H9 (cell line): ENCODE data around the gene OSM. TPM values are rescaled to one million over a fixed set of nuclear protein-coding genes. Genes with fewer than 3 reads are reported as not detected.

Source experiments
- DNase-seq: peaks from one replicate; pipeline ENCODE4 v3.0.0-alpha.2; 2017
- H2AFZ ChIP-seq: one replicate; pipeline ENCODE4 v1.6.1; 2013; ENCODE audit warnings: mild to moderate bottlenecking, low read length, control low read depth, moderate library complexity
- H2AK5ac ChIP-seq: 2 replicates; pipeline ENCODE4 v1.6.1; 2013; ENCODE audit warnings: low read length, control low read depth, mixed read lengths; ENCODE audit not compliant: insufficient read length
- H2BK120ac ChIP-seq: one replicate; pipeline ENCODE4 v1.6.1; 2013; ENCODE audit warnings: low read depth, mild to moderate bottlenecking, low read length, control low read depth, inconsistent platforms; ENCODE audit not compliant: poor library complexity, severe bottlenecking
- H2BK12ac ChIP-seq: 2 replicates; pipeline ENCODE4 v1.6.1; 2013; ENCODE audit warnings: low read length, control low read depth, mixed read lengths, low read depth; ENCODE audit not compliant: insufficient read length
- H2BK15ac ChIP-seq: 2 replicates; pipeline ENCODE4 v1.6.1; 2013; ENCODE audit warnings: low read depth, low read length, control low read depth
- H2BK20ac ChIP-seq: one replicate; pipeline ENCODE4 v1.6.1; 2013; ENCODE audit warnings: low read depth, mild to moderate bottlenecking, low read length, control low read depth, inconsistent platforms; ENCODE audit not compliant: poor library complexity, severe bottlenecking
- H2BK5ac ChIP-seq: 2 replicates; pipeline ENCODE4 v1.6.1; 2013; ENCODE audit warnings: low read length, control low read depth, mixed read lengths; ENCODE audit not compliant: insufficient read length
- H3K14ac ChIP-seq: 2 replicates; pipeline ENCODE4 v1.6.1; 2013; ENCODE audit warnings: low read length, control low read depth; ENCODE audit not compliant: insufficient read depth
- H3K18ac ChIP-seq: 2 replicates; pipeline ENCODE4 v1.6.1; 2013; ENCODE audit warnings: low read depth, mild to moderate bottlenecking, mixed read lengths, low read length, control low read depth; ENCODE audit not compliant: insufficient read length
- H3K23ac ChIP-seq: 2 replicates; pipeline ENCODE4 v1.6.1; 2013; ENCODE audit warnings: low read length, control low read depth, mixed read lengths, low read depth; ENCODE audit not compliant: insufficient read length
- H3K23me2 ChIP-seq: 2 replicates; pipeline ENCODE4 v1.6.1; 2013; ENCODE audit warnings: low read depth, mild to moderate bottlenecking, mixed read lengths, low read length, control low read depth; ENCODE audit not compliant: insufficient read length, poor library complexity, severe bottlenecking
- H3K27ac ChIP-seq: 2 replicates; pipeline ENCODE4 v1.5.1; 2013; ENCODE audit warnings: low read length, control low read depth, mixed read lengths, low read depth; ENCODE audit not compliant: insufficient read length
- H3K27me3 ChIP-seq: 2 replicates; pipeline ENCODE4 v1.6.1; 2013; ENCODE audit warnings: low read length, control low read depth, inconsistent platforms; ENCODE audit not compliant: insufficient read depth
- H3K4ac ChIP-seq: 2 replicates; pipeline ENCODE4 v1.6.1; 2013; ENCODE audit warnings: low read depth, mild to moderate bottlenecking, control low read depth, inconsistent platforms, low read length, moderate library complexity
- H3K4me1 ChIP-seq: 2 replicates; pipeline ENCODE4 v1.6.1; 2013; ENCODE audit warnings: low read length, control low read depth, inconsistent platforms; ENCODE audit not compliant: insufficient read depth
- H3K4me2 ChIP-seq: 2 replicates; pipeline ENCODE4 v1.6.1; 2013; ENCODE audit warnings: low read length, control low read depth, mixed read lengths; ENCODE audit not compliant: insufficient read length, insufficient read depth
- H3K56ac ChIP-seq: 2 replicates; pipeline ENCODE4 v1.6.1; 2013; ENCODE audit warnings: low read depth, mild to moderate bottlenecking, mixed read lengths, low read length, control low read depth; ENCODE audit not compliant: insufficient read length
- H3K79me1 ChIP-seq: 2 replicates; pipeline ENCODE4 v1.6.1; 2013; ENCODE audit warnings: low read depth, mild to moderate bottlenecking, moderate library complexity, low read length, control low read depth, inconsistent platforms; ENCODE audit not compliant: insufficient read depth, poor library complexity, severe bottlenecking
- H3K79me2 ChIP-seq: 2 replicates; pipeline ENCODE4 v1.6.1; 2013; ENCODE audit warnings: low read length, control low read depth, inconsistent platforms; ENCODE audit not compliant: insufficient read depth
- H3K9ac ChIP-seq: 2 replicates; pipeline ENCODE4 v1.6.1; 2013; ENCODE audit warnings: low read length, control low read depth, mixed read lengths; ENCODE audit not compliant: insufficient read length; ENCODE audit errors: extremely low read depth
- H3K9me3 ChIP-seq: one replicate; pipeline ENCODE4 v1.6.1; 2013; ENCODE audit warnings: low read depth, low read length, inconsistent platforms; ENCODE audit not compliant: control insufficient read depth
- H3T11ph ChIP-seq: one replicate; pipeline ENCODE4 v1.6.1; 2013; ENCODE audit warnings: mild to moderate bottlenecking, low read length, control low read depth, inconsistent platforms
- H4K20me1 ChIP-seq: one replicate; pipeline ENCODE4 v1.6.1; 2013; ENCODE audit not compliant: control insufficient read depth, insufficient read length, insufficient read depth
- H4K5ac ChIP-seq: 2 replicates; pipeline ENCODE4 v1.6.1; 2013; ENCODE audit warnings: low read depth, mild to moderate bottlenecking, mixed read lengths, low read length, control low read depth; ENCODE audit not compliant: insufficient read length
- H4K8ac ChIP-seq: replicated peaks from 2 replicates; pipeline ENCODE4 v1.6.1; 2013; ENCODE audit warnings: low read length, control low read depth, mixed read lengths, low read depth; ENCODE audit not compliant: insufficient read length
- H4K91ac ChIP-seq: 2 replicates; pipeline ENCODE4 v1.6.1; 2013; ENCODE audit warnings: low read depth, mild to moderate bottlenecking, moderate library complexity, mixed read lengths, low read length, control low read depth; ENCODE audit not compliant: insufficient read length
- H3K27ac Mint-ChIP-seq, 3 experiments: 2 replicates in 2 of 3; 3 replicates in 1 of 3; pipeline ENCODE4 v1.8.0; 2020 to 2021; ENCODE audit warnings: mixed read lengths in 3 of 3, mild to moderate bottlenecking in 1 of 3, moderate library complexity in 1 of 3
- H3K27me3 Mint-ChIP-seq: 2 replicates; pipeline ENCODE4 v1.8.0; 2021; ENCODE audit warnings: low read depth, mild to moderate bottlenecking, moderate library complexity, mixed read lengths
- H3K36me3 Mint-ChIP-seq, 3 experiments: 2 replicates in 2 of 3; 3 replicates in 1 of 3; pipeline ENCODE4 v1.8.0; 2020 to 2021; ENCODE audit warnings: low read depth in 3 of 3, mixed read lengths in 3 of 3; ENCODE audit not compliant: insufficient read depth in 1 of 3
- H3K4me1 Mint-ChIP-seq, 2 experiments: 2 replicates each; pipeline ENCODE4 v1.8.0; 2020; ENCODE audit warnings: mixed read lengths in 2 of 2
- H3K4me3 Mint-ChIP-seq, 2 experiments: 2 replicates in 1 of 2; 3 replicates in 1 of 2; pipeline ENCODE4 v1.8.0; 2020 to 2021; ENCODE audit warnings: mild to moderate bottlenecking in 2 of 2, mixed read lengths in 2 of 2, moderate library complexity in 1 of 2
- H3K9me3 Mint-ChIP-seq, 2 experiments: 2 replicates in 1 of 2; 3 replicates in 1 of 2; pipeline ENCODE4 v1.8.0; 2020; ENCODE audit warnings: mild to moderate bottlenecking in 2 of 2, mixed read lengths in 2 of 2, moderate library complexity in 1 of 2
- CTCF ChIP-seq: fragments of 200-600 bp; sonication (generic); conservative IDR thresholded peaks from 3 replicates; pipeline ENCODE4 v1.8.0; 2021; ENCODE audit warnings: antibody characterized with exemption, mild to moderate bottlenecking
- WGBS: extraction: QIAGEN DNeasy Blood & Tissue Kit; methylation state at CpG from one replicate; pipeline ENCODE4 v1.1.7; 2013; ENCODE audit warnings: missing lambda C conversion rate, low lambda C conversion rate, mixed read lengths; ENCODE audit not compliant: insufficient read length; ENCODE audit errors: extremely low coverage; 5-methylcytosine and 5-hydroxymethylcytosine counted together
- total RNA-seq: library from RNA; stranded (reverse); gene quantifications from 2 replicates; pipeline ENCODE4 v1.2.1, GENCODE V29; 2021

Gene OSM
- total RNA-seq, 1 experiment from 2014 or later: not detected

- no peak for DNase-seq
- Histone ChIP-seq H2BK20ac (no peak overlapping the region), H2BK15ac (no peak overlapping the region), H3K4me2 (no peak overlapping the region), H2BK12ac (no peak overlapping the region), H3T11ph (no peak overlapping the region), H2AFZ (no peak overlapping the region), H3K14ac (no peak overlapping the region), H4K5ac (no peak overlapping the region), H3K79me2 (no peaks in the 10 kb centered on the region), H3K56ac (no peak overlapping the region), H3K79me1 (no peaks in the 10 kb centered on the region), H4K91ac (no peak overlapping the region), H3K23ac (no peak overlapping the region), H4K20me1 (no peaks in the 10 kb centered on the region), H2BK120ac (no peak overlapping the region), H3K9ac (no peak overlapping the region), H3K23me2 (no peaks in the 10 kb centered on the region), H3K4me1 (no peaks in the 10 kb centered on the region), H3K4ac (no peak overlapping the region), H2AK5ac (no peak overlapping the region), H3K27ac (no peak overlapping the region), H3K27me3 (no peaks in the 10 kb centered on the region), H3K18ac (no peak overlapping the region), H4K8ac (no peak overlapping the region), H3K9me3 (no peaks in the 10 kb centered on the region), H2BK5ac (no peak overlapping the region)
- Mint-ChIP-seq H3K4me3 (no peak overlapping the region), H3K4me1 (peaks cover 4 to 8% of the 10 kb centered on the region in 2 experiments; a peak in 2 of 4 replicates), H3K9me3 (peaks cover 0 to 1% of the 10 kb centered on the region in 2 experiments; a peak in 1 of 5 replicates), H3K27ac (peak overlapping the region in 1 of 3 experiments; percentile 81; a peak in 1 of 7 replicates), H3K27me3 (no peaks in the 10 kb centered on the region), H3K36me3 (peaks cover 4 to 15% (median 5%) of the 10 kb centered on the region in 3 experiments; a peak in 5 of 7 replicates)
- WGBS: no CpG with 5 or more reads among the region's 9 CpGs
- TF ChIP-seq CTCF: no peak
These were observed 31.5 kb upstream of the OSM start for GRCh38 chr22:30297991-30298701.
